Measurements from ENCODE around the gene GNAT1. TPM values are rescaled to one million over a fixed set of nuclear protein-coding genes. Genes with fewer than 3 reads are reported as not detected.
A peak's percentile ranks its signal among the peaks of the same experiment; 100 is the strongest.

GNAT1 gene
- total RNA-seq, 1 donor from 2014 or later, result not detected

- no peak for DNase-seq (ENCODE audit: low read depth)
- Histone ChIP-seq H3K27me3 (ENCODE audit: control insufficient read depth, insufficient read depth, low read length) (peaks cover 2% of the 10 kb centered on the region), H3K4me3 (ENCODE audit: low read depth, low read length) (no peak overlapping the region), H3K36me3 (ENCODE audit: control insufficient read depth, insufficient read depth, low read length) (no peaks in the 10 kb centered on the region)
- no peak for TF ChIP-seq CTCF (IDR thresholded peaks at IDR 0.05; ENCODE audit: insufficient read depth, low read length, poor library complexity, severe bottlenecking)
These were observed 32.8 kb upstream of the GNAT1 start for GRCh38 chr3:50158530-50159146.

GRCh38 chr3:50160561-50160983 is 30.8 kb upstream of the GNAT1 start:
- Histone ChIP-seq H3K36me3 (ENCODE audit: control insufficient read depth, insufficient read depth, low read length) (no peaks in the 10 kb centered on the region), H3K4me3 (ENCODE audit: low read depth, low read length) (no peak overlapping the region), H3K27me3 (ENCODE audit: control insufficient read depth, insufficient read depth, low read length) (no peaks in the 10 kb centered on the region)
- DNase-seq (ENCODE audit: low read depth), result no peak
- TF ChIP-seq CTCF (IDR thresholded peaks at IDR 0.05; ENCODE audit: insufficient read depth, low read length, poor library complexity, severe bottlenecking), result no peak

- Histone ChIP-seq H3K36me3 (ENCODE audit: control insufficient read depth, insufficient read depth, low read length) (no peaks in the 10 kb centered on the region), H3K4me3 (ENCODE audit: low read depth, low read length) (no peak overlapping the region), H3K27me3 (ENCODE audit: control insufficient read depth, insufficient read depth, low read length) (no peaks in the 10 kb centered on the region)
- no peak for TF ChIP-seq CTCF (IDR thresholded peaks at IDR 0.05; ENCODE audit: insufficient read depth, low read length, poor library complexity, severe bottlenecking)
- DNase-seq (ENCODE audit: low read depth), result no peak
These were observed 30.1 kb upstream of the GNAT1 start for GRCh38 chr3:50161320-50161719.

- H3K27me3 ChIP-seq (ENCODE audit: control insufficient read depth, insufficient read depth, low read length), result no peaks in the 10 kb centered on the region
- no peak for DNase-seq (ENCODE audit: low read depth)
- no peak overlapping the region for H3K4me3 ChIP-seq (ENCODE audit: low read depth, low read length)
- no peak for TF ChIP-seq CTCF (IDR thresholded peaks at IDR 0.05; ENCODE audit: insufficient read depth, low read length, poor library complexity, severe bottlenecking)
- no peaks in the 10 kb centered on the region for H3K36me3 ChIP-seq (ENCODE audit: control insufficient read depth, insufficient read depth, low read length)
These were observed 29.2 kb upstream of the GNAT1 start for GRCh38 chr3:50162034-50162883.

- peak; percentile 54 for DNase-seq (ENCODE audit: low read depth)
- Histone ChIP-seq H3K4me3 (ENCODE audit: low read depth, low read length) (no peak overlapping the region), H3K27me3 (ENCODE audit: control insufficient read depth, insufficient read depth, low read length) (no peaks in the 10 kb centered on the region), H3K36me3 (ENCODE audit: control insufficient read depth, insufficient read depth, low read length) (no peaks in the 10 kb centered on the region)
- no peak for TF ChIP-seq CTCF (IDR thresholded peaks at IDR 0.05; ENCODE audit: insufficient read depth, low read length, poor library complexity, severe bottlenecking)
These were observed 27.6 kb upstream of the GNAT1 start for GRCh38 chr3:50163572-50164455.

Measured in kidney epithelial cell (primary cell).